ENCODE measurements around the gene COL5A1.
"Not testable (repeated sequence)": the region's sequence is repeated elsewhere in the genome, so short reads cannot be mapped to it uniquely, and the experiment has no call there.

Gene COL5A1

DNA sequence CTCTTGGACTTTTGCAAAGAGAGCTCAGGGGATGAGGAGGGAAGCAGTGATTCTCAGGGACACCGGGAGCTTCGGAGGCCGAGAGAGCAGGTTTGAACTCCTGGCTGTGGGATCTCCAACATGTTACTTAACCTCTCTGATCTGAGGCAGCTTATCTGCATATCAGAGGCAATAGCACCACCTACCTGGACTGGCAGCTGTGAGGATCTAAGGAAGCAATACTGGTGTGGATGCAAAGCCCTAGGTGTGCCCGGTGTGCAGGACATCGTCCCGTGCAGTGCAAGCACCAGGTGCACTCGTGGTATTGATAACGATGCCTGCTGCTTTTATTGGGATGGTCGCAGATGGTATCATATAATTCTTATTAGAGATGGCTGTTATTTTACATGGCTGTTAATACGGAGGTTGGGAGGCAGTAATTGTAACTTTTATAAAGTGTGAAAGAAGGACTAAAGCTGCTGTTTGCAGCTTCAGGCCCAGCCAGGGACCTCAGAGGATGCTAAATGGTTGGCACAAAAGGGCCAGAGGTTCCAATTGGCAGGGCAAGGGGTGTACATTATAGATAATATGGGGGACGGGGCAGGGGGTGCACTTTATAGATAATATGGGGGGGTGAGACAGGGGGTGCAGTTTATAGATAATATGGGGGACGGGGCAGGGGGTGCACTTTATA is 14.9 kb downstream of the COL5A1 start:
- FAIRE-seq, result no peak
- DNase-seq (ENCODE audit: insufficient read length, low spot score), result no peak
- no peak for TF ChIP-seq POLR2A (IDR thresholded peaks at IDR 0.05; ENCODE audit: low read depth, low read length)

DNA sequence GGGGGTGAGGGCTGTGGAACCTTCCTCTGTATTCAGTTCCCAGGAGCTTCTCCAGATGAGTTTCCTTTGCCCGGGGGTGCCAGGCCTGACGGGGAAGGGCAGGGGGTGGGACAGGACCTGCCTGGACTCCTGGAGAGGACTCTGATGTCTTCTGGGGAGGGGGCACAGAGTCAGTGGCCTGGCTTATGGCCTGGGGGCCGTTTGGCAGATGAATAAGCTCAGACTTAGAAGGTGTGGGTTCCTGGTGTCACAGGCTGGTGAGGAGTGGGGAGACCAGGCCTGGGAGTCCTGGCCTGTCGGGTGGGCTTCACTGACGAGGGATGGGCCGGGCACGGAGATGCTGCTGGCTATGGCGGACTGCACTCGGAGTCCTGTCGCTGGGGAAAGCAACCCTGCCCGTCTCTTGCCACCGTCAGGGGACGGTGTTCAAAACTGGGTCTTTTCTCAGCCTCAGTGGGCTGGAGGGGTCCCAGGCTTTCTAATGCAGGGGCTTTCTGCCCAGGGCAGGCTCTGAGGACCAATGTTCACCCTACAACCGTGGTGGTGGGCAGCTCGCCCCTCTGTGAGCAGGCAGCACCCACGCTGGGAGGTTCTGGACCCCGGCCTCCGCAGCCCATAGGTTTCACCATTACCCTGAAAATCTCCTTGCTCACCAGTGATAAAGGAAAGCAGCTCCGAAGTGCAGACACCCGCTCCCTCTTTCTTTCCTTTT is 16.2 kb downstream of the COL5A1 start:
- FAIRE-seq (no peak), DNase-seq (ENCODE audit: insufficient read length, low spot score) (no peak)
- no peak for TF ChIP-seq POLR2A (IDR thresholded peaks at IDR 0.05; ENCODE audit: low read depth, low read length)

DNA sequence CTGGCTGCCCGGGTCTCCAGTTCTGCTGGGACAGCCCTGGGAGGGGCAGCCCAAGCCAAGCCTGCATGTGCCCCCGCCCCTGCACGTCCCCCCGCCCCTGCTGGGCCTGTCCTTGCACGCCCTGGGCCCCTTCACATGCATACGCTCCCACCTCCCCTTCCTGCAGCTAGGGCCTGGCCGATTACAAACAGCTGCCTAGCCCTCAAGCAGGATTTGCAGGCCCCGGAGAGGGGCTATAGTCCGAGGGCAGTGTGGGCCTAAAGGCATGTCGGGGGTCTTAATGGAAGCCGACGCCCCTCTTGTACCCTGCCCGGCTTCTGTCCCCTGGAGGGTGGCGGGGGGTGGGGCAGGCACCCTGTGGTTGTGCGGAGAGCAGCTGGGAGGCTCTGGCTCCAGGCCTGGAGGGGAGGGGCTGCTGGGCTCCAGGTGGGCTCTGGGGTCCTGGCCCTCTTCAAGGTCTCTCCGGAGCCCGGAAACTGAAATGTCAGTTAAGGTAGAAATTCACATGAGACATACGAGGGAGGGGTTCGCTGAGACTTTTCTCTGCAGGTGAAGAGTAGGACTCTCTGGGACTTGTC is 16.9 kb downstream of the COL5A1 start:
- DNase-seq (ENCODE audit: insufficient read length, low spot score), result no peak
- FAIRE-seq, result no peak
- no peak for TF ChIP-seq POLR2A (IDR thresholded peaks at IDR 0.05; ENCODE audit: low read depth, low read length)

DNA sequence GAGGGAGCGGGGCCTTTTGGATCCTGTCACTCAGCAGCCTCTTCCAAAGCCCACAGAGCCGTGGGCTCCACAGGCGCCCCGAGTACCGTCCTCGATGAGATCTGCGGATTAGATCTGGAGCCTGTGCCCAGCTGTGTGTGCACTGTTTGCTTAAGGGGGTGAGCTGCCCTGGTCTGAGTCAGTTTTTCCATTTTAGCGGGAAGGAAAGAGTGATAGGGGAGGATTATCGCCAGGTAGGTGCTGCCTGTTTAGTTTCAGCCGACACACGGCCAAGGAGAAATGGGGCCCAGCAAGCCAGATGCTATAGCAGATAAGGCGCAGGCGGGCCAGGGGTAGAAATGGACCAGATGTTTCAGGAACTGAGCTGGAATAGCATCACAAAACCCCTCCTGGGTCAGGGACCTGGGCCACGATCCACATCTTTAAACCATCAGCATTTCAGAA is 18.1 kb downstream of the COL5A1 start:
- TF ChIP-seq POLR2A (IDR thresholded peaks at IDR 0.05; ENCODE audit: low read depth, low read length), result no peak
- DNase-seq (ENCODE audit: insufficient read length, low spot score) (no peak), FAIRE-seq (no peak)

DNA sequence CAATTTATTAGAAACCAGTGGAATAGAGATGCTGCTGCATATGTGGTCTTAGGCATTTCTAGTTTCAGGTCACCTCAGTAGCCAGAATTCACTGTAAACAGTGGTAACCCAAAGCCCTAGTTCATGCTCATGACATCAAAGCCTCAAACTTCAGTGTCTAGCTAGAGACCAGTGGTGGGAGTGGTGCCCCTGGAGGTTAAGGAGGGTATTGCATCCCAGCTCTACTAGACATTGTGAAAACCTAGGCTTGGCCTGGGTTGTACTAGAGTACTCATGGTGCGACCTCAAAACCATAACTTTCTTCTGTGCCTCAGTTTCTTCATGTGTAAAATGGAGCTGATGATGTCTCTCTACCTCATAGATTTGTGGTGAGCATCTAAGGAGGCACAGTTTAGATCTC is 18.8 kb downstream of the COL5A1 start:
- TF ChIP-seq POLR2A (IDR thresholded peaks at IDR 0.05; ENCODE audit: low read depth, low read length), result no peak
- no peak for FAIRE-seq
- DNase-seq (ENCODE audit: insufficient read length, low spot score), result no peak

DNA sequence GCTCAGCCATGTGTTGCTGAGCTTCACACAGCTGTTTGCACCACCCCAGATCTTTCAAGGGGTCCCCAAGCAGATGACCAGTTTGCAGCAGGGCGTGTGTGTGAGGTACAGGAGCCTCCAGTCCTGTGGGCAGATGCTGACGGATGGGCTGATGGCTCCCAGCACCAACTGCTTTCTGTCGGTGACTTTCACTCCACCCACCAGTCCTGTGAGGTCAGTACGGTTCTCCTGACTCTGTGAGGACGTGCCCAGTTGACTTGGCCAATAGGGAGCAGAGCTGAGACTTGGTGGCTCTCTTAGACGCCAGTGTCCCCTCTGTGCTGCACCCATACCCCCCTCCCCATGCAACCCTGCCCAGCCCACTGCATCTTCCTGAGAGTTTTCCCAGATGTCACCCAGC is 19.7 kb downstream of the COL5A1 start:
- FAIRE-seq (no peak), DNase-seq (ENCODE audit: insufficient read length, low spot score) (no peak)
- no peak for TF ChIP-seq POLR2A (IDR thresholded peaks at IDR 0.05; ENCODE audit: low read depth, low read length)

DNA sequence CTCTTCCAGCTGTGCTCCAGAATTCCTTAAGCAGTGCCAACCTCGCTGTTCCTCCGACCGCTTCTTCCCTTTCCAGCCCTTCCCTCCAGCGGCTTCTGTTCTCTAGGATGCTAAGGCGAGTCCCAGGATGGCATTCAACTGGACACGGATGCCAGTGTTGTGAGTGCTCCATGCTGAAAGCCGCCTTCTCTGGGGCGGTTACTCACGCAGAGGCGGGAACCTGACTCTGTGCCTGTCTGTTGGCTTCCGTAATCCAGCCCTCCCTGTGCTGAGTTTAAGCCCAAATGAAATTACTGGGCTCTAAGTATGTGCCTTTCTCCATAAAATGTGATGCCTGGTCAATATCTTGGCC is 20.2 kb downstream of the COL5A1 start:
- FAIRE-seq (no peak), DNase-seq (ENCODE audit: insufficient read length, low spot score) (no peak)
- TF ChIP-seq POLR2A (IDR thresholded peaks at IDR 0.05; ENCODE audit: low read depth, low read length), result no peak

DNA sequence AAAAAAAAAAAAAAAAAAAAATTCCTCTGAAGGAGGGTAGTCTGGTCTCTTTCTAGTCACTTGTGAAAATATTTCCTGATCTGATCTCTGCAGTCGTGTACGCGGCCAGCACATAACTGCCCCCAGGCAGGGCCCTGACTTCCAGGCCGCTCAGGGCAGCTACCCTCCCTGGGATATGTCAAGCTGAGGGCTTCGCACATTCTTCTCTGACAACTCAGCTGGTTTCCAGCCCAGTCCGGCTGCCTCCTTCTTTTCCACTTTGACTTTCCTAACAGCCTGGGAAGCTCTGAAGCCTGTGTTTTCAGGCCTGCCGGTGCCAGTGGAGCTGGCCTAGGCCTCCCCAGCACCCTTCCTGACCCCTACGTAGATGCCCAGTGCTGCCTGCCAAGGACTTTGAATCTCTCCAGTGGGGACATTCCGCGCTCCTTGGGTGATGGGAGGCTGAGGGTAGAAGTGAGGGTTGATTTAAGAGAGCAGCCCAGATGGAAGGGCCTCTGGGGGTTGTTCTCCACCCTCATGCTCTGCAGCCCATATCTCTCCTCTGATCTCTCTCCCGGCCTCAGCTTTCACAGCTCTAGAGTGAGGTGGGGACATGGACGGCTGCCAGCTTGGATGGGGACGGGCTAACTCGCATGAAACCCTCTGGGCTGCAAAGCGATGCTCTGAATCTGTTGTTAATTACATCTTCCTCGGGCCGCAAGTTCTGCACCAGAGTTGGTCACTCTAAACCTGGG is 20.7 kb downstream of the COL5A1 start:
- no peak for FAIRE-seq
- DNase-seq (ENCODE audit: insufficient read length, low spot score), result peak; percentile 80
- no peak for TF ChIP-seq POLR2A (IDR thresholded peaks at IDR 0.05; ENCODE audit: low read depth, low read length)

DNA sequence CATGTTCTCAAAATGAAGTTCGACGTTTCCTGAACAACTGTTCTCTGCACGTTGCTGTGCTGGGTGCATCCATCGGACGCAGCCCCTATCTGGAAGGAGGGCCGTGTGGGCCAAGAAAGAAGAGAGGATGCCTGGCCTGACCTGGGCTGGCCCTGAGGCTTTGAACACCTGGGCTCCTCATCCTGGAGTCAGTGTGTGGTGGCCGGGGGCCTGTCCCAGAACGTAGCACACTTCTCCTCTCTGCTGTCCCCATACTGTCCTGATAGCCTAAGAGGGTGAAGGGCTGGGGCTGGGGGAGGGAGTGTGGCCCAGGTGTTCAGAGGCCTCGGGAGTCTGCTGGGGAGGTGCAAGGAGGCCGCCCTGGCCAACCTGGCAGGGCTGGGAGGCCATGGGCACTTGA is 21.5 kb downstream of the COL5A1 start:
- FAIRE-seq (no peak), DNase-seq (ENCODE audit: insufficient read length, low spot score) (no peak)
- no peak for TF ChIP-seq POLR2A (IDR thresholded peaks at IDR 0.05; ENCODE audit: low read depth, low read length)

DNA sequence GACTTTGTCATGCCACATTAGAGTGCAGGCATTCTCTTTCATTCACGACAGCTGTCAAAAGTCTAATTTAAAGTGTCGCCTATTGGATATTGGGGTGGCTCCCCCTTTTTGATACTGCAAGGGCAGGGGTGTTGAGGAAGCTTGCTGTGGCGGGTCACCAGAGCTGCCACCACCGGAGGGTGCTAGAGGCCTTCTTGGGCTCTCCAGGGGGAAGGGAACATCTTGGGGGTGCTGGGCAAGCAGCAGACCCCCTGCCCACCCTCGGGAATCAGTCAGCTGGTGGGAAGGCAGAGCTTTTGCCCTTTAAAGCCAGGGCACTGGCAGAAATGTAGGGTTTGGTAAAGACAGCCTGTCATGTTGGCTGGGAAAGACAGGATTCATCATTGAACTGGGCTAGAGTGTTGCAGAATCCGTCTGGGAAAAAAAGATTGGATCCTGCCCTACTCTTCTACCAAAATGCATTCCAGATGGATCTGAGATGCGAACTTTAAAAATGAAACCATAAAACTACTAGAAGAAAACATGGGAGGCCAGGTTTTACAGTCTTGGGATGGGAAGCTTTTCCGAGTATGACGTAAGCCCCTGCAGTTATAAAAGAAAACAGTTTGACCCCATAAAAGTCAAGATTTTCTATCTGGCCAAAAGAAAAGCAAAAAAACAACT is 22.3 kb downstream of the COL5A1 start:
- DNase-seq (ENCODE audit: insufficient read length, low spot score) (no peak), FAIRE-seq (no peak)
- no peak for TF ChIP-seq POLR2A (IDR thresholded peaks at IDR 0.05; ENCODE audit: low read depth, low read length)

DNA sequence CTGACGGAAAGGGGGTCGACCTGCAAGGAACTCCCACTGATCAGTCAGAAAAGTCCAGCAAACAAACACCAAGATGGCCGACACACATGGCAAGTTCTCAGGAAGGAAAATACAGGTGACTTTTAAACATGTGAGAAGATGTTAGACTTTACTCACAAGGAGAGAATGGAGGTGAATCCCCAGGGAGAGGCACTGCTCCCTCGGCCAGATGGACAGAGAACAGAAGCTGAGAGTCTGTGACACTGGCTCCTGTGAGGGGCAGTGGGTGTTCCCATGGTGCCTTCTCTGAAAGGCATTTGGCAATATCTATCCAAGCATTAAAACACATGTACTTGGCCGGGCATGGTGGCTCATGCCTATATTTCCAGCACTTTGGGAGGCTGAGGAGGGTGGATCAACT is 22.8 kb downstream of the COL5A1 start:
- DNase-seq (ENCODE audit: insufficient read length, low spot score), result no peak
- no peak for TF ChIP-seq POLR2A (IDR thresholded peaks at IDR 0.05; ENCODE audit: low read depth, low read length)
- FAIRE-seq, result no peak

DNA sequence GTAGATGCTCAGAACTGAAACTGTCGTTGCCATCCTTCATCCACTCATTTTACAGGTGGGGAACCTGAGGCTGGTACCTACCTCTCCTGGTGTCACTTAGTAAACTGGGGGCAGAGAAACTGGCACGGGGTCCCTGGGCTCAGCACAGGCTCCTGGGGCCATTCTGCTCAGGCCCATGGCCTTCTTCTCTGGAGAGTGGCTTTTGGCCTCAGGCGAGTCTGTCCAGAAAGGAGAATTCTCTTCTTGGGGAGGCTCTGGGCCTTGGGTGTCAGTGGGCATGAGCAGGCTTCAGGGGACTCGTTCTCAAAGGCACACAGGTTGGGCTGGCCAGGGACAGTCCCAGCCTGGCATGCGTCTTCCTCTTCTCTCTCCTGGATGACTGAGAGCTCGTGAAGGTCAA is 24.6 kb downstream of the COL5A1 start:
- no peak for FAIRE-seq
- TF ChIP-seq POLR2A (IDR thresholded peaks at IDR 0.05; ENCODE audit: low read depth, low read length), result no peak

DNA sequence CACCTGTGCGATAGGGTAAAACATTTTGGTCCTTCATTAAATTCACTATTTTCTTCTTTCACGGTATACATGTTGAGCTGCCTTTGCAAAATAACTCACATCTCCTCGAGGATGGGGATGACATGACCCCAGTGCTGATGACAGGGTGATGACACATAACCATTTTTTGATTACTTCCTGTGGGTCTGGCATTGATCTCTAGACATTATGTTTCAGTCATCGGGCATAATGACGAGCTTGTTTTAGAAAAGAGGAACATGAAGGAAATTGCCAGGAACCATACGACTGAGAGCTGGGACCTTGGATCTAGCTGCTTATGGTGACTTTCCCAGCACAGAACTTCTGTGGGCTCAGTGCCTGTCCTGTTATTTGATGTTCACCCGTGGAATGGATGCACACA is 25.2 kb downstream of the COL5A1 start:
- no peak for TF ChIP-seq POLR2A (IDR thresholded peaks at IDR 0.05; ENCODE audit: low read depth, low read length)
- no peak for FAIRE-seq
- DNase-seq (ENCODE audit: insufficient read length, low spot score), result no peak

More for the DNA sequence above, 24.6 kb downstream of the COL5A1 start:
- DNase-seq (ENCODE audit: insufficient read length, low spot score), result no peak

DNA sequence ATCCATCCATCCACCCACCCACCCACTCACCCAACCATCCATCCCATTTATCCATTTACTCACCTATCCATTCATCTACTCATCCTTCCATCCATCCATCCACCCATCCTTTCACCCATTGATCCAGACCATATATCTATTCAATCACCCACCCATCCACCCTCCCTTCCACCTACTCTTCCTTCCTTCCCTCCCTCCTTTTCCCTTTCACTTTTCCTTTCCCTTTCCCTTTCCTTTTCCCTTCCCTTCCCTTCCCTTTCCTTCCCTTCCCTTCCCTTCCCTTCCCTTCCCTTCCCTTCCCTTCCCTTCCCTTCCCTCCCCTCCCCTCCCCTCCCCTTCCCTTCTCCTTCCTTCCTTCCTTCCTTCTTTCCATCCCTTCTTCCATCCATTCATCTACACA is 27.4 kb downstream of the COL5A1 start:
- not testable (repeated sequence) for DNase-seq (ENCODE audit: insufficient read length, low spot score); FAIRE-seq

Data from H54 (cell line).